Measurements from ENCODE around the gene TIGD1.

DNA sequence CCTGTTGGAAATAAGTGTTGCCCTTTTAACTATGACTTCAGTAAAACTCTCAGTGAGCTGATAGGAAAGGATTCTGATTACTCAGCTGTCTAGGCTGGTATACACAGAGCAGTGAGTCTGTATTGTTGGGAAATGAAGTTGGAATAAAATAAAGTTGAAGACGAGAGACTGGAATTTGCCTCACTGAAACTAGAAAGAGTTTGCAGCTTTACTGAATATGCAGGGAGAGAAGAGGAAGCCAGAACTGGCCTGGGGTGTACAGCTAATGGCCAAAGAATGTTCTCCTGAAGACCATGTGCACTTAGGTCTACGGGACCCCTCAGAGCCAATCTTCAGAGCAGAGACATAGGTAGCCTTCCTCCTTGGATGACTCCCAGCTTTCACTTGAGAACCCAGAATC, 26.6 kb upstream of the TIGD1 start:
- no peak for TF ChIP-seq GLIS3 (CRISPR knock-in tag; IDR thresholded peaks at IDR 0.05)
- no peak for TF ChIP-seq RARB (CRISPR knock-in tag; IDR thresholded peaks at IDR 0.05)
- TF ChIP-seq, protein P1, sequence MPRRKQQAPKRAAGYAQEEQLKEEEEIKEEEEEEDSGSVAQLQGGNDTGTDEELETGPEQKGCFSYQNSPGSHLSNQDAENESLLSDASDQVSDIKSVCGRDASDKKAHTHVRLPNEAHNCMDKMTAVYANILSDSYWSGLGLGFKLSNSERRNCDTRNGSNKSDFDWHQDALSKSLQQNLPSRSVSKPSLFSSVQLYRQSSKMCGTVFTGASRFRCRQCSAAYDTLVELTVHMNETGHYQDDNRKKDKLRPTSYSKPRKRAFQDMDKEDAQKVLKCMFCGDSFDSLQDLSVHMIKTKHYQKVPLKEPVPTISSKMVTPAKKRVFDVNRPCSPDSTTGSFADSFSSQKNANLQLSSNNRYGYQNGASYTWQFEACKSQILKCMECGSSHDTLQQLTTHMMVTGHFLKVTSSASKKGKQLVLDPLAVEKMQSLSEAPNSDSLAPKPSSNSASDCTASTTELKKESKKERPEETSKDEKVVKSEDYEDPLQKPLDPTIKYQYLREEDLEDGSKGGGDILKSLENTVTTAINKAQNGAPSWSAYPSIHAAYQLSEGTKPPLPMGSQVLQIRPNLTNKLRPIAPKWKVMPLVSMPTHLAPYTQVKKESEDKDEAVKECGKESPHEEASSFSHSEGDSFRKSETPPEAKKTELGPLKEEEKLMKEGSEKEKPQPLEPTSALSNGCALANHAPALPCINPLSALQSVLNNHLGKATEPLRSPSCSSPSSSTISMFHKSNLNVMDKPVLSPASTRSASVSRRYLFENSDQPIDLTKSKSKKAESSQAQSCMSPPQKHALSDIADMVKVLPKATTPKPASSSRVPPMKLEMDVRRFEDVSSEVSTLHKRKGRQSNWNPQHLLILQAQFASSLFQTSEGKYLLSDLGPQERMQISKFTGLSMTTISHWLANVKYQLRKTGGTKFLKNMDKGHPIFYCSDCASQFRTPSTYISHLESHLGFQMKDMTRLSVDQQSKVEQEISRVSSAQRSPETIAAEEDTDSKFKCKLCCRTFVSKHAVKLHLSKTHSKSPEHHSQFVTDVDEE (CRISPR knock-in tag; IDR thresholded peaks at IDR 0.05): no peak
- TF ChIP-seq POU6F1 (CRISPR knock-in tag; IDR thresholded peaks at IDR 0.05; ENCODE audit: borderline replicate concordance, low read depth): no peak

All from SK-N-SH treated with all-trans-retinoic acid at 6 μM for 48 hours (cell line).